ENCODE data around the gene CHN2. TPM values are rescaled to one million over a fixed set of nuclear protein-coding genes. Genes with fewer than 3 reads are reported as not detected.

The CHN2 gene
- polyA plus RNA-seq, 1 of the 3 experiments (the other 2 are of a cell fraction) = 0.02 TPM

DNA sequence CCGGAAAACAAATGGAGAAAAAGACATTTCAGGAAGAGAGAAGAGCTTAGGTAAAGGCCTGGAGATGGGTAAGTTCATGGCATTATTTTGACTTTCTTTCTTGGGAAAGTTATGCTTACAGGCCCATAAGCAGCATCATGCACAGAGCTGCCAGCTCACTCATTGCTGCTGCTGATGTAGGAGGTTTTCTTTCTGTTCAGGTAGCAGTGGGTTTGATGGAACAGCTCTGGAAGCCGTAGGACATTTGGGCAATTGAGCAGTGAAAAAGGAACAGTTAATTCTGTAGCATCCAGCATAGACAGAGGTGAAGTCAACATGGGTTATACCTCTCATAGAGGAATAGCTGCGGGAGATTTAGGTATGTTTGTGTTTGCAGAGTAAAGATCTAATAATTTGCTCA, 3.3 kb downstream of the CHN2 start:
- no peaks in the 10 kb centered on the region for H3K9me3 ChIP-seq
- peaks cover 0 to 5% of the 10 kb centered on the region in 2 experiments; a peak in 2 of 4 replicates for H3K4me1 ChIP-seq (ENCODE audit: control insufficient read depth in 1 of 2, insufficient read depth in 2 of 2, low read depth in 1 of 2, low read length in 1 of 2)
- H3K9ac ChIP-seq = no peak overlapping the region
- TF ChIP-seq, protein P1, sequence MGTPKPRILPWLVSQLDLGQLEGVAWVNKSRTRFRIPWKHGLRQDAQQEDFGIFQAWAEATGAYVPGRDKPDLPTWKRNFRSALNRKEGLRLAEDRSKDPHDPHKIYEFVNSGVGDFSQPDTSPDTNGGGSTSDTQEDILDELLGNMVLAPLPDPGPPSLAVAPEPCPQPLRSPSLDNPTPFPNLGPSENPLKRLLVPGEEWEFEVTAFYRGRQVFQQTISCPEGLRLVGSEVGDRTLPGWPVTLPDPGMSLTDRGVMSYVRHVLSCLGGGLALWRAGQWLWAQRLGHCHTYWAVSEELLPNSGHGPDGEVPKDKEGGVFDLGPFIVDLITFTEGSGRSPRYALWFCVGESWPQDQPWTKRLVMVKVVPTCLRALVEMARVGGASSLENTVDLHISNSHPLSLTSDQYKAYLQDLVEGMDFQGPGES (IDR thresholded peaks at IDR 0.05; ENCODE audit: low read depth, low read length) = no peak
- TF ChIP-seq ELF1 (IDR thresholded peaks at IDR 0.05) = no peak
- TF ChIP-seq JUND (IDR thresholded peaks at IDR 0.05) = no peak
- no peak for TF ChIP-seq MXI1 (IDR thresholded peaks at IDR 0.05; ENCODE audit: low read depth, low read length)
- no peak for TF ChIP-seq FOSL2 (IDR thresholded peaks at IDR 0.05; ENCODE audit: borderline replicate concordance, low read depth)
- no peak for TF ChIP-seq GABPA (IDR thresholded peaks at IDR 0.05; ENCODE audit: low read depth)
- TF ChIP-seq, protein P2, sequence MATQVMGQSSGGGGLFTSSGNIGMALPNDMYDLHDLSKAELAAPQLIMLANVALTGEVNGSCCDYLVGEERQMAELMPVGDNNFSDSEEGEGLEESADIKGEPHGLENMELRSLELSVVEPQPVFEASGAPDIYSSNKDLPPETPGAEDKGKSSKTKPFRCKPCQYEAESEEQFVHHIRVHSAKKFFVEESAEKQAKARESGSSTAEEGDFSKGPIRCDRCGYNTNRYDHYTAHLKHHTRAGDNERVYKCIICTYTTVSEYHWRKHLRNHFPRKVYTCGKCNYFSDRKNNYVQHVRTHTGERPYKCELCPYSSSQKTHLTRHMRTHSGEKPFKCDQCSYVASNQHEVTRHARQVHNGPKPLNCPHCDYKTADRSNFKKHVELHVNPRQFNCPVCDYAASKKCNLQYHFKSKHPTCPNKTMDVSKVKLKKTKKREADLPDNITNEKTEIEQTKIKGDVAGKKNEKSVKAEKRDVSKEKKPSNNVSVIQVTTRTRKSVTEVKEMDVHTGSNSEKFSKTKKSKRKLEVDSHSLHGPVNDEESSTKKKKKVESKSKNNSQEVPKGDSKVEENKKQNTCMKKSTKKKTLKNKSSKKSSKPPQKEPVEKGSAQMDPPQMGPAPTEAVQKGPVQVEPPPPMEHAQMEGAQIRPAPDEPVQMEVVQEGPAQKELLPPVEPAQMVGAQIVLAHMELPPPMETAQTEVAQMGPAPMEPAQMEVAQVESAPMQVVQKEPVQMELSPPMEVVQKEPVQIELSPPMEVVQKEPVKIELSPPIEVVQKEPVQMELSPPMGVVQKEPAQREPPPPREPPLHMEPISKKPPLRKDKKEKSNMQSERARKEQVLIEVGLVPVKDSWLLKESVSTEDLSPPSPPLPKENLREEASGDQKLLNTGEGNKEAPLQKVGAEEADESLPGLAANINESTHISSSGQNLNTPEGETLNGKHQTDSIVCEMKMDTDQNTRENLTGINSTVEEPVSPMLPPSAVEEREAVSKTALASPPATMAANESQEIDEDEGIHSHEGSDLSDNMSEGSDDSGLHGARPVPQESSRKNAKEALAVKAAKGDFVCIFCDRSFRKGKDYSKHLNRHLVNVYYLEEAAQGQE (IDR thresholded peaks at IDR 0.05; ENCODE audit: low read depth, low read length) = no peak
- TF ChIP-seq, protein P3, sequence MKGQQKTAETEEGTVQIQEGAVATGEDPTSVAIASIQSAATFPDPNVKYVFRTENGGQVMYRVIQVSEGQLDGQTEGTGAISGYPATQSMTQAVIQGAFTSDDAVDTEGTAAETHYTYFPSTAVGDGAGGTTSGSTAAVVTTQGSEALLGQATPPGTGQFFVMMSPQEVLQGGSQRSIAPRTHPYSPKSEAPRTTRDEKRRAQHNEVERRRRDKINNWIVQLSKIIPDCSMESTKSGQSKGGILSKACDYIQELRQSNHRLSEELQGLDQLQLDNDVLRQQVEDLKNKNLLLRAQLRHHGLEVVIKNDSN (IDR thresholded peaks at IDR 0.05; ENCODE audit: borderline replicate concordance, low read depth) = no peak
- no peak for TF ChIP-seq SMC3 (IDR thresholded peaks at IDR 0.05; ENCODE audit: low read depth, low read length)
- TF ChIP-seq RXRA (IDR thresholded peaks at IDR 0.05; ENCODE audit: borderline replicate concordance, low read depth) = no peak
- no peaks in the 10 kb centered on the region for H3K36me3 ChIP-seq (replicated peaks in 1 of 2; ENCODE audit: control insufficient read depth in 1 of 2, insufficient read depth in 2 of 2, low read length in 1 of 2)
- H3K79me2 ChIP-seq (ENCODE audit: insufficient read depth) = no peaks in the 10 kb centered on the region
- 57% methylated on average over 3 of the region's 3 CpGs for WGBS (ENCODE audit: low lambda C conversion rate)
- no peak overlapping the region for H3K4me3 ChIP-seq (ENCODE audit: low read depth in 2 of 2, low read length in 1 of 2)
- no peaks in the 10 kb centered on the region for H3F3A ChIP-seq (replicated peaks; ENCODE audit: insufficient read depth)
- H3K27me3 ChIP-seq (ENCODE audit: insufficient read depth) = peaks cover 36% of the 10 kb centered on the region
- CTCF ChIA-PET = interaction anchor here (1.2 to 1.8 kb wide), 5 partner anchors 8 to 211 kb away, joined by 3 to 22 read pairs (median 4); no protein-coding TSS in a partner anchor
- H2AFZ ChIP-seq (ENCODE audit: low read depth) = no peak overlapping the region
- POLR2A ChIA-PET = no interaction called here
- H3K9me2 ChIP-seq = no peaks in the 10 kb centered on the region
- H4K20me1 ChIP-seq (ENCODE audit: insufficient read depth) = no peaks in the 10 kb centered on the region
- no peak overlapping the region for H3K27ac ChIP-seq (ENCODE audit: low read depth in 2 of 2, low read length in 1 of 2)
- H3K4me2 ChIP-seq = no peak overlapping the region
- DNase-seq = no peak

DNA sequence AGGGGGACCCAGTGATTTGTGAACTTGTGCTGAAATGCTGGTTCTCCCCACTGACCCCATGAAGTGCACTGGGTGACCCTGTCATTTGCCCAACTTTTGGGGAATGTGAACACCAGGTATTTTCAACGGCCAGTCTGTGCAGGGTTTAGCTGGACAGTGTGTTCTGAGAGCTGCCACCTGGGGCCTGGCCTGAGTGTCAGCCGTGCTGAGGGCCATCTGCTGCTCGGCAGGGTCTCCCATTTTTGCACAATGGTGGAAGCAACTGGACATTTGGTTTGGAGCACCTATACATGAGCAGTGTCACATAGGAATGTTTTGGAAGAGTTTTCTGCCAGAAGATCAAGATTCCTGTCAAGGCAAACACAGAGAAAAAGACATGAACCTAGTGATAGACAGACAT, 5.2 kb downstream of the CHN2 start:
- H3F3A ChIP-seq (replicated peaks; ENCODE audit: insufficient read depth) = no peaks in the 10 kb centered on the region
- DNase-seq = no peak
- no peak overlapping the region for H2AFZ ChIP-seq (ENCODE audit: low read depth)
- ChIA-PET CTCF (interaction anchor here (1.3 to 3.8 kb wide), 3 partner anchors 10 to 278 kb away, joined by 4 to 69 read pairs (median 10); no protein-coding TSS in a partner anchor), POLR2A (no interaction called here)
- H3K9me3 ChIP-seq = no peaks in the 10 kb centered on the region
- H3K27me3 ChIP-seq (ENCODE audit: insufficient read depth) = peaks cover 29% of the 10 kb centered on the region
- no peaks in the 10 kb centered on the region for H3K9me2 ChIP-seq
- H3K79me2 ChIP-seq (ENCODE audit: insufficient read depth) = no peaks in the 10 kb centered on the region
- no peak overlapping the region for H3K4me2 ChIP-seq
- no peaks in the 10 kb centered on the region for H3K36me3 ChIP-seq (replicated peaks in 1 of 2; ENCODE audit: control insufficient read depth in 1 of 2, insufficient read depth in 2 of 2, low read length in 1 of 2)
- H4K20me1 ChIP-seq (ENCODE audit: insufficient read depth) = no peaks in the 10 kb centered on the region
- no peak for TF ChIP-seq GATA2 (CRISPR knock-in tag; IDR thresholded peaks at IDR 0.05)
- TF ChIP-seq, protein P4, sequence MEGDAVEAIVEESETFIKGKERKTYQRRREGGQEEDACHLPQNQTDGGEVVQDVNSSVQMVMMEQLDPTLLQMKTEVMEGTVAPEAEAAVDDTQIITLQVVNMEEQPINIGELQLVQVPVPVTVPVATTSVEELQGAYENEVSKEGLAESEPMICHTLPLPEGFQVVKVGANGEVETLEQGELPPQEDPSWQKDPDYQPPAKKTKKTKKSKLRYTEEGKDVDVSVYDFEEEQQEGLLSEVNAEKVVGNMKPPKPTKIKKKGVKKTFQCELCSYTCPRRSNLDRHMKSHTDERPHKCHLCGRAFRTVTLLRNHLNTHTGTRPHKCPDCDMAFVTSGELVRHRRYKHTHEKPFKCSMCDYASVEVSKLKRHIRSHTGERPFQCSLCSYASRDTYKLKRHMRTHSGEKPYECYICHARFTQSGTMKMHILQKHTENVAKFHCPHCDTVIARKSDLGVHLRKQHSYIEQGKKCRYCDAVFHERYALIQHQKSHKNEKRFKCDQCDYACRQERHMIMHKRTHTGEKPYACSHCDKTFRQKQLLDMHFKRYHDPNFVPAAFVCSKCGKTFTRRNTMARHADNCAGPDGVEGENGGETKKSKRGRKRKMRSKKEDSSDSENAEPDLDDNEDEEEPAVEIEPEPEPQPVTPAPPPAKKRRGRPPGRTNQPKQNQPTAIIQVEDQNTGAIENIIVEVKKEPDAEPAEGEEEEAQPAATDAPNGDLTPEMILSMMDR (IDR thresholded peaks at IDR 0.05) = no peak
- no peak for TF ChIP-seq TEAD4 (IDR thresholded peaks at IDR 0.05; ENCODE audit: borderline replicate concordance, insufficient read depth)
- no peak for TF ChIP-seq EP300 (IDR thresholded peaks at IDR 0.05; ENCODE audit: borderline replicate concordance in 1 of 2, low read depth in 1 of 2, low read length in 1 of 2)
- TF ChIP-seq, protein P5, sequence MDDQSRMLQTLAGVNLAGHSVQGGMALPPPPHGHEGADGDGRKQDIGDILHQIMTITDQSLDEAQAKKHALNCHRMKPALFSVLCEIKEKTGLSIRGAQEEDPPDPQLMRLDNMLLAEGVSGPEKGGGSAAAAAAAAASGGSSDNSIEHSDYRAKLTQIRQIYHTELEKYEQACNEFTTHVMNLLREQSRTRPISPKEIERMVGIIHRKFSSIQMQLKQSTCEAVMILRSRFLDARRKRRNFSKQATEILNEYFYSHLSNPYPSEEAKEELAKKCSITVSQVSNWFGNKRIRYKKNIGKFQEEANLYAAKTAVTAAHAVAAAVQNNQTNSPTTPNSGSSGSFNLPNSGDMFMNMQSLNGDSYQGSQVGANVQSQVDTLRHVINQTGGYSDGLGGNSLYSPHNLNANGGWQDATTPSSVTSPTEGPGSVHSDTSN (IDR thresholded peaks at IDR 0.05) = no peak
- WGBS (ENCODE audit: low lambda C conversion rate) = 69% methylated on average over 3 of the region's 3 CpGs
- H3K27ac ChIP-seq (ENCODE audit: low read depth in 2 of 2, low read length in 1 of 2) = no peak overlapping the region
- peaks cover 0 to 3% of the 10 kb centered on the region in 2 experiments; a peak in 2 of 4 replicates for H3K4me1 ChIP-seq (ENCODE audit: control insufficient read depth in 1 of 2, insufficient read depth in 2 of 2, low read depth in 1 of 2, low read length in 1 of 2)
- no peak overlapping the region for H3K4me3 ChIP-seq (ENCODE audit: low read depth in 2 of 2, low read length in 1 of 2)
- no peak overlapping the region for H3K9ac ChIP-seq
